Kidney epithelial cell (primary cell): ENCODE measurements around the gene DCC. TPM values are rescaled to one million over a fixed set of nuclear protein-coding genes. Genes with fewer than 3 reads are reported as not detected.

Source experiments
- DNase-seq: peaks from one replicate; pipeline ENCODE4 v3.0.0-alpha.2; 2010; ENCODE audit warnings: low read depth
- H3K27me3 ChIP-seq: 2 replicates; pipeline ENCODE4 v1.6.0; 2011; ENCODE audit warnings: low read length; ENCODE audit not compliant: control insufficient read depth, insufficient read depth
- H3K36me3 ChIP-seq: 2 replicates; pipeline ENCODE4 v1.5.1; 2011; ENCODE audit warnings: low read length; ENCODE audit not compliant: control insufficient read depth, insufficient read depth
- H3K4me3 ChIP-seq: 2 replicates; pipeline ENCODE4 v1.5.1; 2011; ENCODE audit warnings: low read depth, mild to moderate bottlenecking, control low read depth, low read length
- CTCF ChIP-seq: IDR thresholded peaks from 2 replicates; pipeline ENCODE4 v1.5.1; 2011; ENCODE audit warnings: mild to moderate bottlenecking, moderate library complexity, low read length, control low read depth, inconsistent platforms; ENCODE audit not compliant: insufficient read depth, poor library complexity, severe bottlenecking
- total RNA-seq: library from RNA; depleted of rRNA; stranded (reverse); fragments of >200 nt; gene quantifications from 2 replicates; pipeline ENCODE4 v1.2.3, GENCODE V29; 2015

Gene DCC
- total RNA-seq, 1 donor from 2014 or later: 0.04 TPM

- no peak for TF ChIP-seq CTCF
- Histone ChIP-seq H3K36me3 (no peaks in the 10 kb centered on the region), H3K27me3 (no peaks in the 10 kb centered on the region), H3K4me3 (no peak overlapping the region)
- DNase-seq: no peak
These were observed 119.9 kb downstream of the DCC start for GRCh38 chr18:52459890-52460289.

- Histone ChIP-seq H3K27me3 (no peaks in the 10 kb centered on the region), H3K4me3 (no peak overlapping the region), H3K36me3 (no peaks in the 10 kb centered on the region)
- no peak for DNase-seq
- no peak for TF ChIP-seq CTCF
These were observed 122.9 kb downstream of the DCC start for GRCh38 chr18:52462853-52463252.

- Histone ChIP-seq H3K27me3 (no peaks in the 10 kb centered on the region), H3K36me3 (no peaks in the 10 kb centered on the region), H3K4me3 (no peak overlapping the region)
- no peak for TF ChIP-seq CTCF
- DNase-seq: no peak
These were observed 125.4 kb downstream of the DCC start for GRCh38 chr18:52465391-52465790.

- H3K4me3 ChIP-seq: no peak overlapping the region
- H3K27me3 ChIP-seq: no peaks in the 10 kb centered on the region
- no peaks in the 10 kb centered on the region for H3K36me3 ChIP-seq
- TF ChIP-seq CTCF: no peak
- DNase-seq: no peak
These were observed 128.5 kb downstream of the DCC start for GRCh38 chr18:52468496-52468895.

- Histone ChIP-seq H3K27me3 (no peaks in the 10 kb centered on the region), H3K36me3 (no peaks in the 10 kb centered on the region)
These were observed 135.3 kb downstream of the DCC start for GRCh38 chr18:52475325-52475724.

More at GRCh38 chr18:52475325-52475724, 135.3 kb downstream of the DCC start:
- H3K4me3 ChIP-seq: no peak overlapping the region
- no peak for DNase-seq
- TF ChIP-seq CTCF: no peak
